Vagina (tissue), 2 donors: Measurements from ENCODE around the gene PTPRD. TPM values are rescaled to one million over a fixed set of nuclear protein-coding genes. Genes with fewer than 3 reads are reported as not detected.

Experiments
- DNase-seq, 2 donors: peaks; one replicate each; pipeline ENCODE4 v3.0.0-alpha.2; 2017; ENCODE audit errors: extremely low spot score in 2 of 2
- H3K27ac ChIP-seq: fragments of 200-600 bp; sonication (generic); one replicate; pipeline ENCODE4 v1.5.1; 2019
- H3K27me3 ChIP-seq: fragments of 200-600 bp; sonication (generic); one replicate; pipeline ENCODE4 v1.5.1; 2019
- H3K36me3 ChIP-seq, 2 donors: fragments of 200-600 bp; sonication (generic); one replicate each; pipeline ENCODE4 v1.5.1; 2017 to 2019
- H3K4me1 ChIP-seq: fragments of 200-600 bp; sonication (generic); one replicate; pipeline ENCODE4 v1.5.1; 2019
- H3K4me3 ChIP-seq, 2 donors: fragments of 200-600 bp; sonication (generic); 1 replicate in 1 of 2; 2 replicates in 1 of 2; pipeline ENCODE4 v1.5.1; 2016 to 2019
- H3K9me3 ChIP-seq: fragments of 200-600 bp; sonication (generic); one replicate; pipeline ENCODE4 v1.5.1; 2019
- POLR2A ChIP-seq, 2 donors: fragments of 450-650 bp; IDR thresholded peaks; one replicate each; pipeline ENCODE4 v1.6.1; 2017; ENCODE audit warnings: antibody characterized with exemption in 2 of 2, mild to moderate bottlenecking in 2 of 2, moderate library complexity in 2 of 2
- POLR2AphosphoS5 ChIP-seq, 2 donors: sonication (generic); formaldehyde crosslinking; IDR thresholded peaks; one replicate each; pipeline ENCODE4 v1.9.0; 2017; ENCODE audit warnings: antibody characterized with exemption in 2 of 2, mild to moderate bottlenecking in 2 of 2, low read depth in 1 of 2; ENCODE audit not compliant: insufficient read depth in 1 of 2
- intact Hi-C: fragments of 100-400 bp; cut with DNase I; formaldehyde crosslinking; loops from one replicate; pipeline ENCODE4 v1.15.1; 2023
- total RNA-seq: library from RNA; depleted of rRNA; stranded (reverse); fragments of >200 nt; gene quantifications from one replicate; pipeline ENCODE4 v1.2.3, GENCODE V29; 2016
- TF ChIP-seq, protein P1 (sequence below), 3 experiments: fragments of 450-650 bp in 2 of 3; fragments of 200-600 bp in 1 of 3; sonication (generic) in 1 of 3; IDR thresholded peaks; one replicate each; pipeline ENCODE4 v1.5.1; 2017 to 2019; ENCODE audit warnings: antibody characterized with exemption in 3 of 3, mild to moderate bottlenecking in 2 of 3, moderate library complexity in 2 of 3

The PTPRD gene
- total RNA-seq, 1 donor from 2014 or later: 10.3 TPM

DNA sequence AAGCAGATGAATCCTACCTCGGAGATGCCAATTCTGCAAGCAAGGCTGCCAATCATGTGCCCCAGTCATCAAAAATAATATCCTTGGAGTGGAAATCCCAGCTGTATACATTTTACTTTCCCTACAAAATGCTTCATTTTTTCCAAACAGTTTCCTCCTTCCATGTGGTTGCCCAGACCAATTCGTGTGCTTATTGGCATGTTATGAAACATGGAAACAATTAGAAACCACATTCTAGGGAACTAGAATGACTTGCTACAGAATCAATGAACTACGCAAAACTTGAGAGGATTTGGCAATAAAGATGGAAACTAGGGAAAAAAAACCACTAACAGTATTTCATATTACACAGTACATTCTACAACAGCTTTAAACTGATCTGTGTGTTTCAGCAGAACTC is 2228.7 kb downstream of the PTPRD start:
- H3K9me3 ChIP-seq: no peaks in the 10 kb centered on the region
- intact Hi-C loops: no loop called here
- no peaks in the 10 kb centered on the region for H3K27me3 ChIP-seq
- H3K36me3 ChIP-seq: no peaks in the 10 kb centered on the region
- TF ChIP-seq, protein P1, sequence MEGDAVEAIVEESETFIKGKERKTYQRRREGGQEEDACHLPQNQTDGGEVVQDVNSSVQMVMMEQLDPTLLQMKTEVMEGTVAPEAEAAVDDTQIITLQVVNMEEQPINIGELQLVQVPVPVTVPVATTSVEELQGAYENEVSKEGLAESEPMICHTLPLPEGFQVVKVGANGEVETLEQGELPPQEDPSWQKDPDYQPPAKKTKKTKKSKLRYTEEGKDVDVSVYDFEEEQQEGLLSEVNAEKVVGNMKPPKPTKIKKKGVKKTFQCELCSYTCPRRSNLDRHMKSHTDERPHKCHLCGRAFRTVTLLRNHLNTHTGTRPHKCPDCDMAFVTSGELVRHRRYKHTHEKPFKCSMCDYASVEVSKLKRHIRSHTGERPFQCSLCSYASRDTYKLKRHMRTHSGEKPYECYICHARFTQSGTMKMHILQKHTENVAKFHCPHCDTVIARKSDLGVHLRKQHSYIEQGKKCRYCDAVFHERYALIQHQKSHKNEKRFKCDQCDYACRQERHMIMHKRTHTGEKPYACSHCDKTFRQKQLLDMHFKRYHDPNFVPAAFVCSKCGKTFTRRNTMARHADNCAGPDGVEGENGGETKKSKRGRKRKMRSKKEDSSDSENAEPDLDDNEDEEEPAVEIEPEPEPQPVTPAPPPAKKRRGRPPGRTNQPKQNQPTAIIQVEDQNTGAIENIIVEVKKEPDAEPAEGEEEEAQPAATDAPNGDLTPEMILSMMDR (IDR thresholded peaks at IDR 0.05): no peak
- TF ChIP-seq POLR2AphosphoS5 (IDR thresholded peaks at IDR 0.05; ENCODE audit: insufficient read depth in 1 of 2, low read depth in 1 of 2) (no peak), POLR2A (IDR thresholded peaks at IDR 0.05) (no peak)
- no peak overlapping the region for H3K27ac ChIP-seq
- no peak overlapping the region for H3K4me3 ChIP-seq
- DNase-seq: no peak
- no peaks in the 10 kb centered on the region for H3K4me1 ChIP-seq

DNA sequence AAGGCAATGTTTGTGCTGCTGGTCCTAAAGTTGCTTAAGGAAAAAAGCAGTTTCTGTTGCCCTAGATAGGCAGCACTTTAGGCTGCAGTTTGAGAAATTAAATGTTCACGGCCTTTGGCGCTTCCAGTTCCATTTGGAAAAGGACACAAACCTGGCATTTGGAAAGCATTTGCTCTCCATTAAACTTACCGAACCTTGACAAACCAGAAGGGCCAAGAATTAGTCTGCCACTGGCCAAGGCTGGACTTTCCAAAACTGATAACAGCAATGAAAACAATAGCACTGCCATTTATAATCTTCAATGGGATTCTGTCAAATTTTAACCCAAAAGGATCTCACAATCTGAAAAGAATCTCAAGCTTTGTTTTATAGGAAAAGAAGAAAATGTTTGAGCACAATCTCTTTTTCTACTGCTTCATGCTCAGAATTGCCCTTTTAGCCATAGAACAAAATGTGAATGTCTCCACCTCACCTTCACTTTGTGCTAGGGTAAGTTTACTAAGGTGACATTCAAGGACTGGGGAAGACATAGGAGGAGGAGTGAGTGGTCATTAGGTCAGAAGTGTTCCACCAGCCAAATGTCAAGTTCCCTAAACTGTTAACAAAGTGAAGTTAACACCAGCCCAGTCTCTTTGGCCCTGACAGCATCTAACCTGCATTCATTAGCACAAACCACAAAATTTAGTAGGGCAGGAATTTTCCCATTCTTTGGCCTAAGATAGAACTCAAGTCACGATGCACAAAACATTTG is 2229.8 kb downstream of the PTPRD start:
- H3K27me3 ChIP-seq: no peaks in the 10 kb centered on the region
- H3K27ac ChIP-seq: no peak overlapping the region
- intact Hi-C loops: loop anchor here (2.0 kb wide), 1 partner anchor 38 kb away; no protein-coding TSS in a partner anchor
- H3K4me1 ChIP-seq: no peaks in the 10 kb centered on the region
- H3K9me3 ChIP-seq: no peaks in the 10 kb centered on the region
- H3K4me3 ChIP-seq: no peak overlapping the region
- TF ChIP-seq POLR2A (IDR thresholded peaks at IDR 0.05) (no peak), POLR2AphosphoS5 (IDR thresholded peaks at IDR 0.05; ENCODE audit: insufficient read depth in 1 of 2, low read depth in 1 of 2) (no peak)
- TF ChIP-seq, protein P1 (IDR thresholded peaks at IDR 0.05): no peak
- no peak for DNase-seq
- no peaks in the 10 kb centered on the region for H3K36me3 ChIP-seq

DNA sequence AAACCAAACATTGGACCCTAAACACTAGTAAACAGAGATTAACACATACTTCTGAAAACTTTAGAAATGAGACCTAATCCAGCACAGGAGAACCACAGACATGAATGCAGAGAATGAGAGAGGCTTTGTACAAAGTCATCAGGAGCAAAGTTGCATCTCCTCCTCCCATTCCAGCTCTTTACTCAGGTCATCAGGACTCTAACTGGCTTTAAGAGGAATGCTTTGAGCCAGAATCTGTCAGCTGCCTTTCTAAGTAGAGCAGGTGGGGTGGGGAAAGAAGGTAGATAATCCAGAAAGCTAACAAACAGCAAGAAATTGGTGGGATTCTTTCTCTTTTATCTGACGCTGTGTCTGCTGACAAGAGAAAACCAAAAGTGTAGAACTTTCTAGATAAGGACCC is 2230.5 kb downstream of the PTPRD start:
- no peak for TF ChIP-seq POLR2A (IDR thresholded peaks at IDR 0.05)
- TF ChIP-seq, protein P1 (IDR thresholded peaks at IDR 0.05): no peak
- no peak for TF ChIP-seq POLR2AphosphoS5 (IDR thresholded peaks at IDR 0.05; ENCODE audit: insufficient read depth in 1 of 2, low read depth in 1 of 2)
- Histone ChIP-seq H3K27ac (no peak overlapping the region), H3K36me3 (no peaks in the 10 kb centered on the region), H3K4me1 (no peaks in the 10 kb centered on the region), H3K27me3 (no peaks in the 10 kb centered on the region), H3K4me3 (no peak overlapping the region), H3K9me3 (no peaks in the 10 kb centered on the region)
- DNase-seq: no peak
- intact Hi-C loops: loop anchor here (2.0 kb wide), 1 partner anchor 37 kb away; no protein-coding TSS in a partner anchor

DNA sequence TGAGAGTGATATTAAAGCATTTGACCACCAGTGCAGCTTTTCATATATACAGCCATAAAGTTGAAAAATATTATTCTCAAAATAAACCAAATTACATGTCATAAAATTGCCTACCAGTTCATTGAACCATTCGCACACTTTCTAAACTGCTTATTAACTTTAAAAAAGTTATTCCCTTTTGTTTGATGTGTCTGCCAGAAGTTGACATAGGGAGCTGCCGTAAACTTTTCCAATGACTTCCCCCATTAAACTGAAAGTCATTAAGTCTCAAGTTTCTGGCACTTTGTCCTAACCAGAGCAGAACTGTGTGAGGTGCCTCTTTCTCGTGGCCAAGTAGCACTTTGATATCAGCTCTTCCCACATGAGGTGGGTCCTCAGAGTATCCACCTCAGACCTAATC is 2231.2 kb downstream of the PTPRD start:
- TF ChIP-seq POLR2AphosphoS5 (IDR thresholded peaks at IDR 0.05; ENCODE audit: insufficient read depth in 1 of 2, low read depth in 1 of 2) (no peak), POLR2A (IDR thresholded peaks at IDR 0.05) (no peak)
- TF ChIP-seq, protein P1 (IDR thresholded peaks at IDR 0.05): no peak
- intact Hi-C loops: no loop called here
- no peaks in the 10 kb centered on the region for H3K36me3 ChIP-seq
- H3K4me3 ChIP-seq: no peak overlapping the region
- no peaks in the 10 kb centered on the region for H3K9me3 ChIP-seq
- H3K27me3 ChIP-seq: no peaks in the 10 kb centered on the region
- H3K27ac ChIP-seq: no peak overlapping the region
- H3K4me1 ChIP-seq: no peaks in the 10 kb centered on the region
- no peak for DNase-seq

DNA sequence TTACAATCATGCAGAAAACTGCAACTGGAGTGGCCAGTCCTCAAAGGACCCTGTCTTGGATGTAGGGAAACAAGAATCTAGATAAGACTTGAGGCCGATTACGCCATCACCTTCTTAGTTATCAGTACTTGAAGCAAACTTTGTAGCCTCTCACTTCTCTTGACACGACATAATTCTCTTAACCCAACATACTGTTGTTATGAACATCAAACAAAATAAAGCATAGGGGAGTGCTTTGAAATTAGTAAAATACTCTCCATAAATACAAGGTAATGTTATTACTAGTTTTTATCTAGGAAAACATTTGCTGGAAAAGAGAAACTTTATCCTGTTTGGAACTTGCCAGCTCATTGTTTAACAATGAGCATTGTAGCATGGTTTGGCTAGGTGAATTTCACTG is 2238.3 kb downstream of the PTPRD start:
- Histone ChIP-seq H3K27me3 (no peaks in the 10 kb centered on the region), H3K9me3 (no peaks in the 10 kb centered on the region), H3K36me3 (no peaks in the 10 kb centered on the region), H3K4me3 (no peak overlapping the region), H3K4me1 (no peaks in the 10 kb centered on the region), H3K27ac (no peak overlapping the region)
- no peak for DNase-seq
- intact Hi-C loops: no loop called here
- no peak for TF ChIP-seq POLR2AphosphoS5 (IDR thresholded peaks at IDR 0.05; ENCODE audit: insufficient read depth in 1 of 2, low read depth in 1 of 2)
- TF ChIP-seq, protein P1 (IDR thresholded peaks at IDR 0.05): no peak
- TF ChIP-seq POLR2A (IDR thresholded peaks at IDR 0.05): no peak
